Measurements from ENCODE around the gene SPTBN4.

SPTBN4 gene

DNA sequence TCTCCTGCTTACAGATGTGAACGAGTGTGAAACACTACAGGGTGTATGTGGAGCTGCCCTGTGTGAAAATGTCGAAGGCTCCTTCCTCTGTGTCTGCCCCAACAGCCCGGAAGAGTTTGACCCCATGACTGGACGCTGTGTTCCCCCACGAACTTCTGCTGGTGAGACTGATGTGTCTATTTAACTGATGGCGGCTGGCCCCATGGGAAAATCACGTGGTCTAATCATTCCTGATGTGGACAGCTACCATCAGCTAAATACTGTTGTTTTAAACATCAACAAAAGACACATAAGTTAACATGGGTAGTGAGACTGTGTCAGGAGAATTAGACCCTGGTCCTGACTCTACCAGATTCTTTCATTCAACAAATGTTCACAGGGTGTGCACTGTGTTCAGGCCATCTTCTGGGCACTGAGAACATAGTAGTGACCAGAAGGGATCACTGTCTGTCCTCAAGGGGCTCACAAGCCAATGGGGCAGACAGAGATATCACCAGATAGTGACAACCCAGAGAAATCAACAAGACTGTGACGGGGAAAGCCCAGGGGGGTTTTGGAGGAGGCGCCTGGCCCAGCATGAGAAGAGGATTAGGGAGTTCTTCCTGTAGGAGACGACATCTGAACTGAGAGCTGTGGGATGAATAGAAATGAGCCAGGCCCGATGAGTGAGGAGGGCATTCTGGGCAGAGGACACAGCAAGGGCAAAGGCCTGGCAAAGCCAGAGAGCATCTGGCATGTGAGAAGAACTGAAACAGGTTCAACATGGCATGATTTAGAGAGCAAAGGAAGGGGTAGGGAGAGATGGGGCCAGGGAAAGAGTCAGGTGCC lies 152.7 kb downstream of the SPTBN4 start:
- no peak for DNase-seq
- WGBS, result 82% methylated on average over 9 of the region's 11 CpGs
- Histone ChIP-seq H2AFZ (ENCODE audit: low read depth, low read length) (no peak overlapping the region), H2BK5ac (ENCODE audit: low read depth, low read length, poor library complexity, severe bottlenecking) (no peak overlapping the region), H3K4me3 (ENCODE audit: insufficient read depth in 1 of 2, low read depth in 1 of 2, low read length in 2 of 2) (no peak overlapping the region), H3K27me3 (ENCODE audit: control insufficient read depth in 1 of 2, insufficient read depth in 1 of 2, low read length in 2 of 2) (no peaks in the 10 kb centered on the region), H3K14ac (ENCODE audit: low read length in 2 of 2) (no peak overlapping the region), H3K36me3 (ENCODE audit: control insufficient read depth in 1 of 2, insufficient read depth in 2 of 2, low read depth in 1 of 2, low read length in 2 of 2) (peaks cover 30 to 32% of the 10 kb centered on the region in 2 experiments), H4K8ac (ENCODE audit: low read length) (no peak overlapping the region), H3K79me1 (replicated peaks; ENCODE audit: low read length, poor library complexity, severe bottlenecking) (peaks cover 5% of the 10 kb centered on the region), H3K4ac (ENCODE audit: low read depth in 1 of 2, low read length in 2 of 2) (no peak overlapping the region), H3K9ac (ENCODE audit: low read length) (no peak overlapping the region), H2BK120ac (ENCODE audit: low read depth, low read length) (no peak overlapping the region), H2BK15ac (ENCODE audit: low read depth, poor library complexity, severe bottlenecking) (no peak overlapping the region), H3K23ac (ENCODE audit: low read length in 2 of 2) (no peak overlapping the region), H2BK12ac (ENCODE audit: low read length in 2 of 2) (no peak overlapping the region), H3K27ac (ENCODE audit: low read length, poor library complexity, severe bottlenecking) (no peak overlapping the region), H2AK5ac (ENCODE audit: low read length, severe bottlenecking) (no peak overlapping the region), H3K4me2 (ENCODE audit: low read length, poor library complexity, severe bottlenecking) (no peak overlapping the region), H3K9me3 (ENCODE audit: control insufficient read depth, low read length) (no peaks in the 10 kb centered on the region), H3K18ac (ENCODE audit: low read depth in 1 of 2, low read length in 2 of 2) (no peak overlapping the region), H3K4me1 (ENCODE audit: control insufficient read depth, insufficient read depth, low read depth, low read length) (peaks cover 18% of the 10 kb centered on the region), H4K91ac (ENCODE audit: low read length) (no peak overlapping the region)

DNA sequence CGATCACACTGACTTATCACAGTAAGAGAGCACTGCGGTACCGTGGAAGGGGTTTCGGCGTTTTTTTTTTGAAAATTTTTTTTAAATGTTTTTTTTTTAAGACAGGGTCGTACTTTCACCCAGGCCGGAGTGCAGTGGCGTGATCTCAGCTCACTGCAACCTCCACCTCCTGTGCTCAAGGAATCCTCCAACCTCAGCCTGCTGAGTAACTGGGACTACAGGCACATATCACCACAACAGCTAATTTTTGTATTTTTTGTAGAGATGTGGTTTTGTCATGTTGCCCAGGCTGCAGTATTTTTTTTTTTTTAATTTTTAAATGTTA lies 153.3 kb downstream of the SPTBN4 start:
- Histone ChIP-seq H3K79me1 (replicated peaks; ENCODE audit: low read length, poor library complexity, severe bottlenecking) (peaks cover 5% of the 10 kb centered on the region), H3K9ac (ENCODE audit: low read length) (no peak overlapping the region), H3K36me3 (ENCODE audit: control insufficient read depth in 1 of 2, insufficient read depth in 2 of 2, low read depth in 1 of 2, low read length in 2 of 2) (peaks cover 30 to 32% of the 10 kb centered on the region in 2 experiments), H3K4me1 (ENCODE audit: control insufficient read depth, insufficient read depth, low read depth, low read length) (peaks cover 18% of the 10 kb centered on the region), H4K91ac (ENCODE audit: low read length) (no peak overlapping the region), H2AFZ (ENCODE audit: low read depth, low read length) (no peak overlapping the region), H2BK15ac (ENCODE audit: low read depth, poor library complexity, severe bottlenecking) (no peak overlapping the region), H3K23ac (ENCODE audit: low read length in 2 of 2) (no peak overlapping the region), H4K8ac (ENCODE audit: low read length) (no peak overlapping the region), H2BK12ac (ENCODE audit: low read length in 2 of 2) (no peak overlapping the region), H3K4ac (ENCODE audit: low read depth in 1 of 2, low read length in 2 of 2) (no peak overlapping the region), H3K9me3 (ENCODE audit: control insufficient read depth, low read length) (no peaks in the 10 kb centered on the region), H3K18ac (ENCODE audit: low read depth in 1 of 2, low read length in 2 of 2) (no peak overlapping the region), H2BK5ac (ENCODE audit: low read depth, low read length, poor library complexity, severe bottlenecking) (no peak overlapping the region), H3K14ac (ENCODE audit: low read length in 2 of 2) (no peak overlapping the region), H3K27ac (ENCODE audit: low read length, poor library complexity, severe bottlenecking) (no peak overlapping the region), H3K4me2 (ENCODE audit: low read length, poor library complexity, severe bottlenecking) (no peak overlapping the region), H3K27me3 (ENCODE audit: control insufficient read depth in 1 of 2, insufficient read depth in 1 of 2, low read length in 2 of 2) (no peaks in the 10 kb centered on the region), H2BK120ac (ENCODE audit: low read depth, low read length) (no peak overlapping the region), H2AK5ac (ENCODE audit: low read length, severe bottlenecking) (no peak overlapping the region), H3K4me3 (ENCODE audit: insufficient read depth in 1 of 2, low read depth in 1 of 2, low read length in 2 of 2) (no peak overlapping the region)
- 90% methylated on average over 6 of the region's 8 CpGs for WGBS
- DNase-seq, result no peak

DNA sequence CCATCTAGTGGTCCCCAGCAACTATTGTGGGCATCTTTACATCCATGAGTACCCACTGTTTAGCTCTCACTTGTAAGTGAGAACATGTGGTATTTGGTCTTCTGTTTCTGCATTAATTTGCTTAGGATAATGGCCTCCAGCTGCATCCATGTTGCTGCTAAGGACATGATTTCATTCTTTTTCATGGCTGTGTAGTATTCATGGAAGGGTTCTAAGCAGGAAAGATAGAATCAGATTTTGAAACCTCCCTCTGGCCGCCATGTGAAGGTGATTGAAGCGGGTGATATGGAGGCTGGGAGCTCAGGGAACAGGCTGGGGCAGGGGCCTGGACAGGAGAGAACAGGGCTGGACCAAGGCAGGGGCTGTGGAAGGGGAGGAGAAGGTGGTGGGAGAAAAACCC lies 154.5 kb downstream of the SPTBN4 start:
- 95% methylated on average over 2 of the region's 2 CpGs for WGBS
- Histone ChIP-seq H3K36me3 (ENCODE audit: control insufficient read depth in 1 of 2, insufficient read depth in 2 of 2, low read depth in 1 of 2, low read length in 2 of 2) (peaks cover 41 to 42% of the 10 kb centered on the region in 2 experiments), H2BK120ac (ENCODE audit: low read depth, low read length) (no peak overlapping the region), H3K79me1 (replicated peaks; ENCODE audit: low read length, poor library complexity, severe bottlenecking) (peaks cover 5% of the 10 kb centered on the region), H3K23ac (ENCODE audit: low read length in 2 of 2) (no peak overlapping the region), H2AK5ac (ENCODE audit: low read length, severe bottlenecking) (no peak overlapping the region), H3K14ac (ENCODE audit: low read length in 2 of 2) (no peak overlapping the region), H3K4ac (ENCODE audit: low read depth in 1 of 2, low read length in 2 of 2) (no peak overlapping the region), H4K8ac (ENCODE audit: low read length) (no peak overlapping the region), H2AFZ (ENCODE audit: low read depth, low read length) (no peak overlapping the region), H2BK12ac (ENCODE audit: low read length in 2 of 2) (no peak overlapping the region), H3K9ac (ENCODE audit: low read length) (no peak overlapping the region), H3K9me3 (ENCODE audit: control insufficient read depth, low read length) (no peaks in the 10 kb centered on the region), H3K4me2 (ENCODE audit: low read length, poor library complexity, severe bottlenecking) (no peak overlapping the region), H3K27me3 (ENCODE audit: control insufficient read depth in 1 of 2, insufficient read depth in 1 of 2, low read length in 2 of 2) (no peaks in the 10 kb centered on the region), H3K18ac (ENCODE audit: low read depth in 1 of 2, low read length in 2 of 2) (no peak overlapping the region), H4K91ac (ENCODE audit: low read length) (no peak overlapping the region), H2BK5ac (ENCODE audit: low read depth, low read length, poor library complexity, severe bottlenecking) (no peak overlapping the region), H2BK15ac (ENCODE audit: low read depth, poor library complexity, severe bottlenecking) (no peak overlapping the region), H3K27ac (ENCODE audit: low read length, poor library complexity, severe bottlenecking) (no peak overlapping the region), H3K4me3 (ENCODE audit: insufficient read depth in 1 of 2, low read depth in 1 of 2, low read length in 2 of 2) (no peak overlapping the region), H3K4me1 (ENCODE audit: control insufficient read depth, insufficient read depth, low read depth, low read length) (peaks cover 19% of the 10 kb centered on the region)
- no peak for DNase-seq

DNA sequence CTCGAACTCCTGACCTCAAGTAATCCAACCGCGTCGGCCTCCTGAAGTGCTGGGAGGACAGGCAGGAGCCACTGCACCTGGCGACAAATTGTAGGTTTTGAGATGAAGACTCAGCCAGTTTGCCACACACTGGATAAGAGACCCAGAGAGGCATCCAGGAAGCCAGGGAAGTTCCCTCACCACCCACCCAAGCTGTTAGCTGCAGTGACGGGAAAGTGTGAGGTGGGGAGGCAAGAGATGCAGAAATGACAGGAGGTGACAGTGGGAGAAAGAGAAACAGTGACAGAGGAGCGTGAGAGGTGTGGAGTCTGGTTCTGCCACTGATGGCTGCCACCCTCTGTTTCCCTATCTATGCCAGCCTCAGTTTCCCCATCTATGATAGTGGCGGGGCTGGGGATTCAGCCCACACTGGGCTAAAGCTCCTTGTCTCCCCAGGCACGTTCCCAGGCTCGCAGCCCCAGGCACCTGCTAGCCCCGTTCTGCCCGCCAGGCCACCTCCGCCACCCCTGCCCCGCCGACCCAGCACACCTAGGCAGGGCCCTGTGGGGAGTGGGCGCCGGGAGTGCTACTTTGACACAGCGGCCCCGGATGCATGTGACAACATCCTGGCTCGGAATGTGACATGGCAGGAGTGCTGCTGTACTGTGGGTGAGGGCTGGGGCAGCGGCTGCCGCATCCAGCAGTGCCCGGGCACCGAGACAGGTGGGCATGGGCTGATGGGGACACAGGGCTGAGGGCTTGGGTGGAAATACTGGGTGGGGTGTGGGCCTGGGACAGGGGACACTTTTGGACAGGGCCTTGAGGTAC lies 155.4 kb downstream of the SPTBN4 start:
- H3K23ac ChIP-seq (ENCODE audit: low read length in 2 of 2), result no peak overlapping the region
- H3K79me1 ChIP-seq (replicated peaks; ENCODE audit: low read length, poor library complexity, severe bottlenecking), result peaks cover 2% of the 10 kb centered on the region
- H3K36me3 ChIP-seq (ENCODE audit: control insufficient read depth in 1 of 2, insufficient read depth in 2 of 2, low read depth in 1 of 2, low read length in 2 of 2), result peaks cover 44% of the 10 kb centered on the region in 2 experiments
- no peak overlapping the region for H2AFZ ChIP-seq (ENCODE audit: low read depth, low read length)
- H4K91ac ChIP-seq (ENCODE audit: low read length), result no peak overlapping the region
- no peak overlapping the region for H2BK12ac ChIP-seq (ENCODE audit: low read length in 2 of 2)
- no peak overlapping the region for H3K14ac ChIP-seq (ENCODE audit: low read length in 2 of 2)
- no peak overlapping the region for H2AK5ac ChIP-seq (ENCODE audit: low read length, severe bottlenecking)
- H3K4me2 ChIP-seq (ENCODE audit: low read length, poor library complexity, severe bottlenecking), result no peak overlapping the region
- no peak overlapping the region for H3K18ac ChIP-seq (ENCODE audit: low read depth in 1 of 2, low read length in 2 of 2)
- H3K27me3 ChIP-seq (ENCODE audit: control insufficient read depth in 1 of 2, insufficient read depth in 1 of 2, low read length in 2 of 2), result no peaks in the 10 kb centered on the region
- no peak overlapping the region for H3K4me3 ChIP-seq (ENCODE audit: insufficient read depth in 1 of 2, low read depth in 1 of 2, low read length in 2 of 2)
- 95% methylated on average over 23 of the region's 24 CpGs for WGBS
- no peak for DNase-seq
- H3K4me1 ChIP-seq (ENCODE audit: control insufficient read depth, insufficient read depth, low read depth, low read length), result peaks cover 19% of the 10 kb centered on the region
- H3K27ac ChIP-seq (ENCODE audit: low read length, poor library complexity, severe bottlenecking), result no peak overlapping the region
- H3K4ac ChIP-seq (ENCODE audit: low read depth in 1 of 2, low read length in 2 of 2), result no peak overlapping the region
- no peak overlapping the region for H2BK15ac ChIP-seq (ENCODE audit: low read depth, poor library complexity, severe bottlenecking)
- no peak overlapping the region for H2BK120ac ChIP-seq (ENCODE audit: low read depth, low read length)
- no peak overlapping the region for H3K9ac ChIP-seq (ENCODE audit: low read length)
- no peak overlapping the region for H2BK5ac ChIP-seq (ENCODE audit: low read depth, low read length, poor library complexity, severe bottlenecking)
- no peaks in the 10 kb centered on the region for H3K9me3 ChIP-seq (ENCODE audit: control insufficient read depth, low read length)
- H4K8ac ChIP-seq (ENCODE audit: low read length), result no peak overlapping the region
